OCI-LY3 (cell line): Measurements from ENCODE around the gene NCOA3.

Experiments
- CTCF ChIP-seq: fragments of 200-600, 300-600 bp; sonication (generic); IDR thresholded peaks from 2 replicates; pipeline ENCODE4 v1.5.1; 2014; ENCODE audit warnings: antibody characterized with exemption, low read length, low read depth
- EZH2phosphoT487 ChIP-seq: fragments of 200-600 bp; shearing (Covaris generic); IDR thresholded peaks from 2 replicates; pipeline ENCODE4 v1.6.1; 2018; ENCODE audit warnings: antibody characterized with exemption, mixed run types, low read depth

GRCh38 chr20:47571426-47571825, 69.7 kb downstream of the NCOA3 start:
- no peak for TF ChIP-seq CTCF
- TF ChIP-seq EZH2phosphoT487 = no peak
